ENCODE results near the gene YLPM1. TPM values are rescaled to one million over a fixed set of nuclear protein-coding genes. Genes with fewer than 3 reads are reported as not detected.

The YLPM1 gene
- total RNA-seq (26.5 and 31.9 TPM in 2 replicates), polyA plus RNA-seq (9.7 and 13.6 TPM in 2 replicates), polyA minus RNA-seq (ENCODE audit: low replicate concordance) (31.0 and 37.8 TPM in 2 replicates)
- polyA plus RNA-seq (2012), result 31.5 and 34.6 TPM in 2 replicates

- H3K79me2 ChIP-seq (ENCODE audit: control insufficient read depth, insufficient read depth, low read length), result peaks cover 47% of the 10 kb centered on the region
- peak within 1 kb of the TSS; percentile 97 for H3K4me2 ChIP-seq (ENCODE audit: extremely low read depth, insufficient read depth, low read length)
- TF ChIP-seq EZH2 (IDR thresholded peaks at IDR 0.05; ENCODE audit: low read length, missing control alignments), result no peak
- peak; percentile 23 to 54 for TF ChIP-seq CTCF (conservative IDR thresholded peaks at IDR 0.05 in 1 of 2, IDR thresholded peaks at IDR 0.05 in 1 of 2; ENCODE audit: low read depth in 1 of 2, low read length in 2 of 2)
Measured at GRCh38 chr14:74762917-74763802, at the start of gene YLPM1. YLPM1 (plus strand) TSS chr14:74763316; CDS start chr14:74763490, 174 bp downstream.

GRCh38 chr14:74713395-74713735, 49.8 kb upstream of the YLPM1 start:
- H3K4me1 ChIP-seq (ENCODE audit: control insufficient read depth, extremely low read depth, insufficient read depth, low read length), result peaks cover 10% of the 10 kb centered on the region
- peak overlapping the region; percentile 92 for H3K4me2 ChIP-seq (ENCODE audit: extremely low read depth, insufficient read depth, low read length)
- peak overlapping the region; percentile 82 to 100 (median 94) for H3K4me3 ChIP-seq (replicated peaks in 1 of 4; ENCODE audit: control extremely low read depth in 1 of 4, insufficient read depth in 1 of 4, low read depth in 3 of 4, low read length in 4 of 4)
- H2AFZ ChIP-seq (ENCODE audit: low read length), result peak overlapping the region; percentile 89
- H3K36me3 ChIP-seq (ENCODE audit: control insufficient read depth, insufficient read depth, low read length), result no peaks in the 10 kb centered on the region
- no peak for DNase-seq (ENCODE audit: low read depth in 2 of 2)
- H3K27ac ChIP-seq (ENCODE audit: insufficient read depth, low read length), result peak overlapping the region; percentile 82
- peaks cover 55% of the 10 kb centered on the region for H3K79me2 ChIP-seq (ENCODE audit: control insufficient read depth, insufficient read depth, low read length)
- peak overlapping the region; percentile 88 for H3K9ac ChIP-seq (ENCODE audit: insufficient read depth, low read length)
- no peaks in the 10 kb centered on the region for H3K9me3 ChIP-seq (ENCODE audit: control insufficient read depth, insufficient read depth, low read depth, low read length)
- no peaks in the 10 kb centered on the region for H3K27me3 ChIP-seq (ENCODE audit: control insufficient read depth, insufficient read depth, low read length)
- TF ChIP-seq EZH2 (IDR thresholded peaks at IDR 0.05; ENCODE audit: low read length, missing control alignments), result no peak
- TF ChIP-seq CTCF (conservative IDR thresholded peaks at IDR 0.05 in 1 of 2, IDR thresholded peaks at IDR 0.05 in 1 of 2; ENCODE audit: low read depth in 1 of 2, low read length in 2 of 2), result no peak
- H4K20me1 ChIP-seq (ENCODE audit: control insufficient read depth, extremely low read depth, insufficient read depth, low read length), result no peaks in the 10 kb centered on the region

More at GRCh38 chr14:74762917-74763802, at the start of gene YLPM1:
- peak; percentile 96 to 99 for DNase-seq (ENCODE audit: low read depth in 2 of 2)
- H3K27ac ChIP-seq (ENCODE audit: insufficient read depth, low read length), result peak within 1 kb of the TSS; percentile 92
- H3K4me1 ChIP-seq (ENCODE audit: control insufficient read depth, extremely low read depth, insufficient read depth, low read length), result peaks cover 2% of the 10 kb centered on the region
- peaks cover 2% of the 10 kb centered on the region for H4K20me1 ChIP-seq (ENCODE audit: control insufficient read depth, extremely low read depth, insufficient read depth, low read length)
- peak within 1 kb of the TSS; percentile 97 for H2AFZ ChIP-seq (ENCODE audit: low read length)
- no peaks in the 10 kb centered on the region for H3K36me3 ChIP-seq (ENCODE audit: control insufficient read depth, insufficient read depth, low read length)
- H3K9ac ChIP-seq (ENCODE audit: insufficient read depth, low read length), result peak within 1 kb of the TSS; percentile 91
- no peaks in the 10 kb centered on the region for H3K9me3 ChIP-seq (ENCODE audit: control insufficient read depth, insufficient read depth, low read depth, low read length)
- H3K4me3 ChIP-seq (replicated peaks in 1 of 4; ENCODE audit: control extremely low read depth in 1 of 4, insufficient read depth in 1 of 4, low read depth in 3 of 4, low read length in 4 of 4), result peak within 1 kb of the TSS; percentile 79 to 98 (median 86)
- H3K27me3 ChIP-seq (ENCODE audit: control insufficient read depth, insufficient read depth, low read length), result no peaks in the 10 kb centered on the region

GRCh38 chr14:74720526-74720925, 42.6 kb upstream of the YLPM1 start:
- Histone ChIP-seq H3K9me3 (ENCODE audit: control insufficient read depth, insufficient read depth, low read depth, low read length) (no peaks in the 10 kb centered on the region), H3K4me1 (ENCODE audit: control insufficient read depth, extremely low read depth, insufficient read depth, low read length) (no peaks in the 10 kb centered on the region), H3K27me3 (ENCODE audit: control insufficient read depth, insufficient read depth, low read length) (no peaks in the 10 kb centered on the region), H4K20me1 (ENCODE audit: control insufficient read depth, extremely low read depth, insufficient read depth, low read length) (no peaks in the 10 kb centered on the region), H3K4me2 (ENCODE audit: extremely low read depth, insufficient read depth, low read length) (no peak overlapping the region), H2AFZ (ENCODE audit: low read length) (no peak overlapping the region), H3K79me2 (ENCODE audit: control insufficient read depth, insufficient read depth, low read length) (no peaks in the 10 kb centered on the region), H3K27ac (ENCODE audit: insufficient read depth, low read length) (no peak overlapping the region), H3K9ac (ENCODE audit: insufficient read depth, low read length) (no peak overlapping the region), H3K36me3 (ENCODE audit: control insufficient read depth, insufficient read depth, low read length) (peaks cover 2% of the 10 kb centered on the region), H3K4me3 (replicated peaks in 1 of 4; ENCODE audit: control extremely low read depth in 1 of 4, insufficient read depth in 1 of 4, low read depth in 3 of 4, low read length in 4 of 4) (no peak overlapping the region)
- TF ChIP-seq CTCF (conservative IDR thresholded peaks at IDR 0.05 in 1 of 2, IDR thresholded peaks at IDR 0.05 in 1 of 2; ENCODE audit: low read depth in 1 of 2, low read length in 2 of 2) (no peak), EZH2 (IDR thresholded peaks at IDR 0.05; ENCODE audit: low read length, missing control alignments) (no peak)
- peak; percentile 32 to 79 for DNase-seq (ENCODE audit: low read depth in 2 of 2)
